8988T (cell line): ENCODE measurements around the gene UBE3B.
A peak's percentile ranks its signal among the peaks of the same experiment; 100 is the strongest.
"Not testable (repeated sequence)": the region's sequence is repeated elsewhere in the genome, so short reads cannot be mapped to it uniquely, and the experiment has no call there.

Experiments
- DNase-seq: peaks from one replicate; pipeline ENCODE4 v3.0.0; 2011

UBE3B gene

DNA sequence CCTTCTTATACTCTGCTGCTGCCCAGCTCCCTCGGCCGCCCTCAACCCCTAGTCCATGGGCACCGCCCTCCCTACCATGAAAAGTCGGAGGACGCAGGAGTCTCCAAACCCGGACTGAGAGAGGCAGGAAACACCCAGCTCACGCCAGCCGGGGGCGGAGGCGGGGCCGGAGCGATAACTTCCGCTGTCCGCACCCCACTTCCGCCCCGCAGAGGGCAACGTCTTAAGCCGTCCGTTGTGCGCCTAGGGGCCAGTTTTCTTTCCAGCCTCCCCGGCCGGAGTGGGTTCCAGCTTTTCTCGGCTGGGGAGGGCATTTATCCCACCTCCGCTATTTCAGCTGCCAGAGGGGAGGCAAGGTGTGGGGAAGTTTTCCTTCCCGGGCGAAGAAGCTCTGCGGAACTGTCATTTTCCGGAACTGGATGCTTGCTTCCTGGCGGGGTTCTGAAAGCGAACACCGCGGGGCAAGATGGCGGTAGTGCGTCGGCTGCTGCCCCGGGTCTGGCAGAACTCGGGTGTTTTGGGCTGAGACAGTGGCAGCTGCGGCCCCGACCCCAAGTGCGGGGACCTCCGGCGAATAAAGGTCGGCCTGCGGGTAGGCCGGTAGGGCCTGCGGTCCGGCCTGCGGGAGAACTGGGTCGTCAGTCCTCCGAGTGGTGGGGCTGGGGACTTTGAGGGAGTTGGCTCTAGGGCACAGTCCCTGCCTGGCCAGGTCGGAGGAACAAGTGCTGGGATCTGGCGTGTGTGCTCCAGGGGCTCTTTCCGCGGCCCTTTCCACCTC, at the start of gene UBE3B, which contains the start of gene KCTD10:
Gene UBE3B, plus strand, starts transcription at position 450 of the 778 bp plus-strand sequence. CDS start 5,918 bp downstream, outside the sequence.
Gene KCTD10, minus strand, starts transcription at position 116 of the 778 bp plus-strand sequence. Its CDS starts 38 bp downstream, at position 78.
- DNase-seq = peak; percentile 90

DNA sequence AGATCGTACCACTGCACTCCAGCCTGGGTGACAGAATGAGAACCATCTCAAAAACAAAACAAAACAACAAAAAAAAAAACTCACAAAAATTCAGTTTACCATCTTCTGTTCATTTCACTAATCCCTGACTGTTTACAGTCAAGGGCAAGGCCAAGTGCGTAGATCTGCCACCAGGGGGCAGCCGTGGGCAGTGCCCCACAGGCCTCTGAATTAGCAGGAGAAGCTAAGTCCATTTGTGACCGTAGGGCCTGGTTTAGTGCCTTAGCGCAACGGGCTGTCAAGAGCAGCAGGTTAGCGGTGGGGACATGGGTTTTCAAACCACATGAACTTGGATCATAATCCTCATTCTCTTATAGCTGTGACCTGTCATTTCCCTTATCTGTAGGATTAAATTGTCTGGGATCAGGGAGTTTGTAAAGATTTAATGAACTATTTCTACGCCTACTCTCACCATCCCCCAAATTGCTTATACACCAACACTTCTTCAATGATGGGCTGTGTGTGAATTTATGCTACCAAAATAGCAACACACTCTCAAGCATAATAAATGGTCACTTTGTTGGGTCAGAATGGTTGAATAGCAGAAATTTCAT, 49.3 kb upstream of the UBE3B start:
- DNase-seq = peak; percentile 39

GRCh38 chr12:109428804-109429203, 48.6 kb upstream of the UBE3B start:
- DNase-seq = not testable (repeated sequence)

DNA sequence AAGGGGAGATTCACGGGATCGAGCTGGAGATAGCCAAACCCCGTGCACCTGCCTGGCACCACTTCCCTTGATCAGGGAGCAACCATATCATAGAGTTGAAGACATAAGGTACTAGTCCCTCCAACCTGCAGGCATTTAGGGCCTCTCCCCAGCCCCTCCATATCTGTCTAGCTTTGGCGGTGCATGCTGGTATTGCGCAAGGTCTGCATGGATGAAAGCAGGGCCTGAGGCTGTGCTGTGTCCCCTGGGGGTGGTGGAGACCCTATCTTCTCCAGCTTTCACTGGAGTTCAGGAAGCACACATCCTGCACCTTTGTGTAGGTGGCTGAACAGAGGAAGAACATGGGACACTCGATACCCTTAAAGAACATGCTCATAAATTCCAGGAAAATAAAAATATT, 47.2 kb upstream of the UBE3B start:
- DNase-seq = no peak

GRCh38 chr12:109432431-109432830, 45.0 kb upstream of the UBE3B start:
- no peak for DNase-seq

DNA sequence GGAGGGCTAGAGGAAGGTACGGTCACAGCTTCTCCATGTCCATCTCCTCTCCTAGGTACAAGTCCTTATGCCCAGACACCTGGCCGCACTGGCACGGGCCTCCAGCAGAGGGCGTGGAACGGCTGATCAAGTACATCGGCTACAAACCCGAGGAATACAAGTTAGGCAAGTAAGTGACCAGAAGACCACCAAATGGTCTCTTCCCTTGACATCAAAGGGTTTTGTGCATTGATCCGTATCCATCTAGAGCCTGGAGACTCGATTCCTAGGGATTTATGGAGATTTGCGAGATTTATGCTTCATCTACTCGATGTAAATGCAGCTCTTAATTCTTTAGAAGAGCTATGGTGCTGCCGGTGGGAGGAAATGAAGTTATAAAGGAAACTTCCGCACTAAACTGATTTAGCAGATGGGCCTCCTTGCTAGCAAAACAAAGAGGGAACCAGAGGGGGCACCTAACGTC, 44.6 kb upstream of the UBE3B start:
- DNase-seq = peak; percentile 37

GRCh38 chr12:109433618-109434017, 43.8 kb upstream of the UBE3B start:
- peak; percentile 32 for DNase-seq

DNA sequence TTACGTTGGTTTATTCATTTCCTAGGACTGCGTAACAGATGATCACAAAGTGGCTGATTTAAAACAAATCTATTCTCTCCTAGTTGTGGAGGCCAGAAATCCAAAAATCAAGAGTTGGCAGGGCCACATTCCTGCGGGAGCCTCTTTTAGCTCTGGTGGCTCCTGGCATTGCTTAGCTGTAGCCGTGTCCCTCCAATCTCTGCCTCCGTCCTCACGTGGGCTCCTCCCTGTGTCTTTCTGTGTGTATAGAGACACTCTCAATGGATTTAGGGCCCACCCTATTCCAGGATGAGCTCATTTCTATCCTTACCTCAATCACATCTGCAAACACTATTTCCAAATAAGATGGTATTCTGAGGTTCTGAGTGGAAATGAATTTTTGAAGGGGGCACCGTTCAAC, 42.9 kb upstream of the UBE3B start:
- DNase-seq = no peak

- no peak for DNase-seq
These were observed 41.8 kb upstream of the UBE3B start for GRCh38 chr12:109435428-109436187.

GRCh38 chr12:109436188-109436560, 41.3 kb upstream of the UBE3B start:
- no peak for DNase-seq

DNA sequence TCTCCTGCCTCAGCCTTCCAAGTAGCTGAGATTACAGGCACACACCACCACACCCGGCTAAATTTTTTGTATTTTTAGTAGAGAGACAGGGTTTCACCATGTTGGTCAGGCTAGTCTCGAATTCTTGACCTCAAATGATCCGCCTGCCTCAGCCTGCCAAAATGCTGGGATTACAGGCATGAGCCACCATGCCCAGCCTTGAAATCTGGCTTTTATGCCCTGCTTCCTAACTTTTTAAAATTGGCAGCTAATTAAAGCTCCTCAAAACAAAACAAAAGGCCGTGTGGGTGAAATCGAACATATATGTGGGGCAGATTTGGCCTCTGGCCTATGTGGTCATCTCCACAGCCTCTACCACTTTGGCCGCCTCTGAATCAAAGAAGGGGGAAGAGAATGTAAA, 38.3 kb upstream of the UBE3B start:
- no peak for DNase-seq

DNA sequence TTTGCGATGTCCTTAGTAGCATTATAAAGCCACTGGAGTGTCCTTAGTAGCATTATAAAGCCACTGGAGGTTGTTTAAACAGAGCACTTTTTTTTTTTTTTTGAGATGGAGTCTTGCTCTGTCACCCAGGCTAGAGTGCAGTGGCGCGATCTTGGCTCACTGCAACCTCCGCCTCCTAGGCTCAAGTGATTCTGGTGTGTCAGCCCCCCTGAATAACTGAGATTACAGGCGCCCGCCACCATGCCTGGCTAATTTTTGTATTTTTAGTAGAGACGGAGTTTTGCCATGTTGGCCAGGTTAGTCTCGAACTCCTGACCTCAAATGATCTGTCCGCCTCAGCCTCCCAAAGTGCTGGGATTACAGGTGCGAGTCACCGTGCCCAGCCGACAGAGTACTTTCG, 37.5 kb upstream of the UBE3B start:
- not testable (repeated sequence) for DNase-seq

DNA sequence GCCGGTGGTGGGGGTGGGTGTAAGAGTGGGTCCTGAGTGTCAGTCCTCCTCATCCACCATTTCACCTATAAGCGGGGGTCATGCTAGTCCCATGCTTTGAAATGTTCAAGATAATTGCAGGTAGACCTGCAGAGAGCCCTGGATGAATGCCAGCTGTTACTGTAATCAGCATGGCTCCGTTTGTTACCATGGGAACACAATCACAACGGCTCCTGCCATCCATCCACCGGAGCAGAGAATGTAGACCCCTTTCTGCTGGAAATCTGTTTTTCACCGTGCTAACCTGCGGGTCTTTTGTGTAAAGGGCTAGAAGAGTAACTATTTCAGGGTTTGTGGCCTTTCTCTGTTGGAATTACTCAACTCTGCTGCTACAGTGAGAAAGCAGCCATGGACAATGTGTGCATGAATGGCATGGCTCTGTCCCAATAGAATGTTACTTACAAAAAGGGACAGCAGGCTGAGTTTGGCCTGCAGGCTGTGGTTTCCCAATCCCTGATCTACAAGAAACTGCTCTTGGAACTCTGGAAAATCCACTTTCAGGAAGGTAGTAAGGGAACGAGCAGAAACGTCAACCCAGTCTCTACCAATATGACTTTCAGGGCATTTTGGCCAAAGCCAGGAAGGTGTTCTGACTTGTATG, 36.5 kb upstream of the UBE3B start:
- no peak for DNase-seq

- no peak for DNase-seq
These were observed 33.6 kb upstream of the UBE3B start for GRCh38 chr12:109443794-109444193.

DNA sequence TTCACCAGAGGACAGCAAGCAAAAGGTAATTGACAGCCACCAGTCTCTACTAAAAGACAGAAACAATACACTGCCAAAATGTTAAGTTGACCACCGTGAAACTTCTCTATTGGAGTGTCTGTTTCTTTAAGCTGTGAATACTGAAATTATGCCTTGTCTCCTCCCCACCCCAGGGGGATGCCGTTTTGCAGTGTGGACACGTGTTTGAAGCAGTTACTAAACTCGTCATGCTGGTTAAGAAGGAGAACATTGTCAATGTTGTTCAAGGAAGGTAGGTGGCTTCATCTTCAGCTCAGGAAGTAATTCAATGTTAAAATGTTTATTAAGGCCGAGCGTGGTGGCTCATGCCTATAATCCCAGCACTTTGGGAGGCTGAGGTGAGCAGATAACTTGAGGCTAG, 33.2 kb upstream of the UBE3B start:
- DNase-seq = no peak

GRCh38 chr12:109445191-109445609, 32.2 kb upstream of the UBE3B start:
- no peak for DNase-seq

DNA sequence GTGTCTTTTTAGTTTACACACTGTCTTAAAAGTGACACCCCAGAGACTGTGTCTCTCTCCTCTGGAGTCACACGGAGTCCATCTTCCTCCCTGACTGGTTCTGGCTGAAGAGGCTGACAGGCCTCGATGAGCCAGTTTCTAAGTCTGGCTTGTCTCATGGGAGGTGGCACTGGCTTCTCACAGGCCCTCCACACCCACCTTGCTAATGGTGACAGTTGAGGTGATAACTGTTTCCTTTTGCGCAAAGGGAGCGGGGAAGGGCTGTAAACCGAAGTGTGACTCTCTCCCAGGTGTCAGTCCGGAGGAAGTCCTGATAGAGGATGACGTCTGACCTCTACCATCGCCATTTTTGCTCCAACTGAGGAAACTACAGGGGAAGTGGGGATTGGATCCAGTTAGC, 30.6 kb upstream of the UBE3B start:
- DNase-seq = no peak

GRCh38 chr12:109447482-109447881, 30.0 kb upstream of the UBE3B start:
- DNase-seq = no peak

DNA sequence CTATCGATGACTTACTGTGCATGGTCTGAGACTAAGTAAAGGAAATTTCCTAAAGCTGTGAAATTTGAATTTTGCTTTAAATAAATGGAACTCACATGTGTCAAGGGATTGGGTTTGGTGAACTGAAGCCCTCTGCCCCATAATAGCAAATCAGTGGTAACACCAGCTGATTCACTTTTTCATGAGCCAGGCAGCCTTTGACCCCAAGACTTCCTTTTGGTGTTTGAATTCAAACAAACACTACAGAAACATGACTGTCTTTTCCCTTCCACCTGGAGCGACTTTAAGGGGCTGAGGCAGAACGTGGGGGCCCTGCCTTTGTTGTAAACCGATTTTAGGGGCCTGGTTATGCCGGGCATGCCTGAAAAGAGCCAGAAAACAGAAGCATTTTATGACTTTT, 29.2 kb upstream of the UBE3B start:
- DNase-seq = no peak

GRCh38 chr12:109448707-109449390, 28.6 kb upstream of the UBE3B start:
- no peak for DNase-seq

- DNase-seq = no peak
These were observed 27.4 kb upstream of the UBE3B start for GRCh38 chr12:109449845-109450532.

GRCh38 chr12:109450980-109451379, 26.5 kb upstream of the UBE3B start:
- DNase-seq = no peak
